Uterus (tissue), 2 donors: ENCODE results near the gene SCP2.

Experiments used
- CTCF ChIP-seq, 4 experiments: fragments of 200-600 bp in 2 of 4; fragments of 450-650 bp in 2 of 4; sonication (generic) in 2 of 4; IDR thresholded peaks; one replicate each; pipeline ENCODE4 v1.5.1; 2016 to 2019; ENCODE audit warnings: antibody characterized with exemption in 4 of 4, mild to moderate bottlenecking in 2 of 4, moderate library complexity in 1 of 4
- POLR2A ChIP-seq, 2 donors: fragments of 450-650 bp; IDR thresholded peaks; one replicate each; pipeline ENCODE4 v1.6.1; 2016; ENCODE audit warnings: antibody characterized with exemption in 2 of 2, mild to moderate bottlenecking in 1 of 2, moderate library complexity in 1 of 2

- TF ChIP-seq CTCF (IDR thresholded peaks at IDR 0.05) (no peak), POLR2A (IDR thresholded peaks at IDR 0.05) (no peak)
These were observed 165.0 kb downstream of the SCP2 start for GRCh38 chr1:53091841-53092645.
